HG02763 (cell line): ENCODE data around the gene WNT8A.
"Not testable (repeated sequence)": the region's sequence is repeated elsewhere in the genome, so short reads cannot be mapped to it uniquely, and the experiment has no call there.

ENCODE experiments used
- ATAC-seq: cut with Tn5 transposase; IDR thresholded peaks from one replicate; pipeline ENCODE4 v1.9.1; 2021; ENCODE audit warnings: mild to moderate bottlenecking, moderate library complexity; ENCODE audit not compliant: unreplicated experiment

Gene WNT8A, protein sequence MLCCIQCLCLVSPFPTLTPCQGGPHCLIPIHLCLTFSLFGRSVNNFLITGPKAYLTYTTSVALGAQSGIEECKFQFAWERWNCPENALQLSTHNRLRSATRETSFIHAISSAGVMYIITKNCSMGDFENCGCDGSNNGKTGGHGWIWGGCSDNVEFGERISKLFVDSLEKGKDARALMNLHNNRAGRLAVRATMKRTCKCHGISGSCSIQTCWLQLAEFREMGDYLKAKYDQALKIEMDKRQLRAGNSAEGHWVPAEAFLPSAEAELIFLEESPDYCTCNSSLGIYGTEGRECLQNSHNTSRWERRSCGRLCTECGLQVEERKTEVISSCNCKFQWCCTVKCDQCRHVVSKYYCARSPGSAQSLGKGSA

DNA sequence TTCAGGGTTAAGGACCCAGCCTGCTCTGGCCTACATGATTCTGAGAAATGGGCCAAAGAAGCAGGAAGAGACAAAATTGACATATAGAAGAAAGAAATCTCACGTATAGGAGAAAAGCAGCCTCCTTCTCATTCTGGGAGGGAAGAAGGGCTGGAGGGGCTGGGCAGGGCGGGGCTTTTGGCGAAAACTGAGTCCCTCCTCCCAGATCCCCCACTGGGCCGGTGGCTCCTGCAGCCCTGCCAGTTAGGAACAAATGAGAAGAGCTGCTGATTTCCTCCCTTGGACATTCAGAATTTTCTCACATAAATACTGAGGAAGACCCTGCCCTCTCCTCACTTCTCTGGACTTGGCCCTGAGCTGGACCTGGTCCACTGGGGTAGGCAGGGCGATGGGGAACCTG is at the start of gene WNT8A:
WNT8A (plus strand) TSS at position 332 of the 400 bp plus-strand sequence. CDS start 95 bp downstream, outside the sequence.
- ATAC-seq, result no peak

DNA sequence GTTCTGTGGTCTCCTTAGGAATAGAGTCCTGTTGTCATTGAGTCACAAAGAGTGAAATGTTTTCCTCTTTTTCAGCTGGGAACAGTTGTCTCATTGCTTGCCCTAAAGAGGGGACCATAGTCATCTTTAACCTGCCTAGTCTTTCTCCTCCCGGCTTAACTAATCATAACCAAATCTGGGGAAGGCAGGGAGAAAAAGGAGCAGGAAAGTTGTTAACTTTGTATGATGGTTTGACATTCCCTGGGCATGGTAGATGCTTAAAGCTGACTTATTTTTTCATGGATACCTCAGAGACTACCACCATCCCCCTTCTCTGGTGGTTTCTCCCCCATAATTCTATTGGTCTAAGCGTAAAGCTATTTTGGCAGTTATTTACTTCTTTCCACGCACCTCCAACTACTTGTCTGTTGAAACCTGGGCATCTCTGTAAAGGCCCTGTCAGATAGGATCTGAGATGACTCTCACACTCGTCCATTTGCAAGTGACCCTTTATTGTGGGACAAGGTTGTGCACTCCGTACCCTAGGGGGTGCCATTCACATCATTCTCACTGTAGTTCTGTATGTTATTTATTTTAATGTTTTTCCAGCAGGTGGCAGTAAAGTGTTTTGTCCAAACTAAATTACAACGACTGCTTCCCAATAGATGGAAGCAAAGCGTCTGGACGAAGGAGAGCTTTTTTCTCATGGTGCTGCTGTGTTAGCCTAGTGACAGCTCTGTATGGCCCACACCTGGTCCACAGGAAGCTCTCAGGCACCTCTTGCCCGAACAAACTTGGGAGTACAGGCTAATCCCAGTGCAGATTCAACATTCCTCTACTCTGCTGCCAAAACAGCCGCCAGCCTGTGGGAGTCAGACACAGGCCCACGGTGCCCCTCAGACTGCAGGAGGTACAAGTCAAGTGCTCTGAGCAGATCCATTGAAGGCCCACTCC is 48.0 kb upstream of the WNT8A start:
- peak; percentile 26 for ATAC-seq

DNA sequence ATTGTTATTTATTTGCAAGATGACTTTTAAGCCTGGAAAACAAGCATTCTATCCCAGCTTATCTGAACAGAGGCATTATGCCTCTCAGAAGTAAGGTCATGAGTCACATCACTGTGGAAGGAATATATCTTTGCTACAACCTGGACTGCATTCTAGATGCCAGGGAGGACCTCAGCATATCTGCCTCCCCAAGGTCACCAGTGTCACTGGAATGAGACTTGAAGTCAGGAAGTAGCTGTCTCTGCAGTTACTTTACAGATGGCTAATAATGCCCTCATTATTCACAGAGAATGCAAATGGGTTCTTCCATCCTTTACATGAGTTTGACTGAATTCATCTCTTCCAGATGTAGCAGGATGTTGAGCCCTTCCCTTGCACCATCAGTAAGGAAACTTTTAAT is 46.6 kb upstream of the WNT8A start:
- ATAC-seq, result no peak

DNA sequence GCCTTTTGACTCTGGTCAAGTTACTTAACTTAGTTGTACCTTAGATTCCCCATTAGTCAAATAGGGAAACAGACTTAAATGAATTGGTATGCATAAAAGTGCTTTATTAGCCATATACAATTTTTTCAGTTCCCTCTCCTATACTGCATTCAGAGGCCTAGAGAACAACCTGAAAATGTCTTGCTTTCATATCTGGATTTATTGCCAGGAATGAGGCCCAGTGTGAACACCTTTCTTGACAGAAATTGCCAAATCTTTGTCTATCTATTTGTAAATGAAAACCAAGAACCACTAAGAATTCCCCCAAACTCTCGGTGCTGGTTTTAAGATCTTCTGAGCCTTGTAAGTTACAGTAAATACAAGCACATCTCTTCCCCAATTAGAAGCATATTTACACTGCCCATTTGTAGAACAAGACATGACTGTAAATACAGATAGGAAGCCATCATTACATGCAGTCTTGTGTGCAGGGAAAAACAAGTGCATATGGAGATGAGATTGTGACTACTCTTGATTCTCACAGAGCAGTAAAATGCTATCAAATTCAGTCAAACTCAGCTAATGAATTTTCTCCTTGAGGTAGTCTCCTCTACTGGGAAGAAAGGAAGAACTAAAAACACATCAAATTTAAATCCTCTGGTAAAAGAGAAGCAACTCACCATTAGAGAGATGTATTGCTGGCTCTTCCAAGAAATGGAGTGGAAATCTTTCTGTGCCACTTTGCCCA is 45.8 kb upstream of the WNT8A start:
- no peak for ATAC-seq

DNA sequence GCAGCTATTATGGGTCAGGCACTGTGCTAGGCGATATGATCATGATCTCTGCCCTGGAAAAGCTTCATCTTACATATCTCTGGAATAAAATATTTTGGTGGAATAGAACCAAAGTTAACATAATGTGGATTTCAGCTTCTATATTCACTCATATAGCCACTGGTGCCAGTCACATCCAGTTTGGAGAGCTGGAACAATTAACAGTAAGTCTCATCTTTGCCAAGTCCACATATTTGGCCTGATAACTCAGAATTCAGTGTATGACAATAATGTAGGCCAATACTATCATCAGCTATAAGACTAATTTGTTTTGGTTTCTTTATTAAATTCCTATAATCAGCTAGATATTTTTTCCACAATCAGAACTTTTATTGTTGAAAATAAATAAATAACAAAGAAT is 45.0 kb upstream of the WNT8A start:
- ATAC-seq, result no peak

DNA sequence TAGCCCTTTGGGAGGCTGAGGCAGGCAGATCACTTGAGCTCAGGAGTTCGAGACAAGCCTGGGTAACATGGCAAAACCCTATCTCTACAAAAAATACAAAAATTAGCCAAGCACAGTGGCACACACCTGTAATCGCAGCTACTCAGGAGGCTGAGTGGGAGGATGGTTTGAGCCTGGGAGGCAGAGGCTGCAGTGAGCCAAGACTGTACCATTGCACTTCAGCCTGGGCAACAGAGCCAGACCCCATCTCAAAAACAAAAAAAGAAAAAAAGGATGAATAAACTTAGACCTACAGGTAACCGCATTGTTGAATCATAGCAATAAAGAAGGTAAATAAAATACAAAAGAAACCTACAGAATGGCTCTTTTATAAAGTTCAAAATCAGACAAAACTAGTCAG is 38.5 kb upstream of the WNT8A start:
- not testable (repeated sequence) for ATAC-seq

DNA sequence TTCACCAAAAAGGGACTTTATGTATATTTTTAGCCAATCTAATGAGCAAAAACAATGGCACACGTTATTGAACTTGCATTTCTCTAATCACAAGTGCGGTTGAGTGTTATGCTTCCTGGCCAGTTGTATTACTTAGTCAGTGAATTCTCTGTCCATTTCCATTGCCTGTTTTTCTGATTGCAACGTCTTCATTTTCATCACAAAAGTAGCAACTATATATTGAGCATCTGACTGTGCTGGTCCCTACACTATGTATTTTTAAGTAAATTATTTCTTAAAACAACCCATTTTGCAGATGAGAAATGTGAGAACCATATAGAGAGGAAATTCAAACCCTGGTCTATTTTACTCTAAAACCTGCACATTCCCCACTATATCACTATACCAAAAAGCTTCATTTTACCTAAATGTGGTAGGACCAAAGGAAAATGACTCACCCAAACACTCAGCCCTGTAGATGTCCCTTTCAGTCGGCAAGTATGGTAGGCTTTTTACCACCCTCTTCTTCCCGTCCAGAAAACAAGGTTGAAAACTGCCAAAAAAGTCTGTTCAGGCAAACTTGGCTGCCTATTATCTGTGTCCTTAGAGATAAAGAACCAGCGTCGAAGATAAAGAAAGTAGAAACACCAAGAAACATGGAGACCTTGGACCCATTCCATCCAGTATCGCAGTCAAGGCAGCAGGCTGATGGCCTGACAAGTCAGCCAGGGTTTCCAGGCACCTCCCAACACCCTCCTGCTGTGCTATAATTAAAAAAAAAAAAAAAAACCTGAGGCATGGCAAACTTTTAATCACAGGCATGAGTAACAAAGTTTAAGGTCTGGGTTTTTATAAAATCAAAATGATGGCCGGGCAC is 32.2 kb upstream of the WNT8A start:
- ATAC-seq, result no peak

DNA sequence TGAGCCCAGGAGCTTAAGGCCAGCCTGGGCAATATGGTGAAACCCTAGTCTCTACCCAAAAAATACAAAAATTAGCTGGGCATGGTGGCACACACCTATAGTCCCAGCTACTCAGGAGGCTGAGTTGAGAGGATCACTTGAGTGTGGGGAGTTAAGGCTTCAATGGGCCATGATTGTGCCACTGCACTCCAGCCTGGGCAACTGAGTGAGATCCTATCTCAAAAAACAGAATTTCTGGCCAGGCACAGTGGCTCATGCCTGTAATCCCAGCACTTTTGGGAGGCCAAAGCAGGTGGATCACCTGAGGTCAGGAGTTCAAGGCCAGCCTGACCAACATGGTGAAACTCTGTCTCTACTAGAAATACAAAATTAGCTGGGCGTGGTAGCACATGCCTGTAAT is 31.1 kb upstream of the WNT8A start:
- ATAC-seq, result not testable (repeated sequence)

DNA sequence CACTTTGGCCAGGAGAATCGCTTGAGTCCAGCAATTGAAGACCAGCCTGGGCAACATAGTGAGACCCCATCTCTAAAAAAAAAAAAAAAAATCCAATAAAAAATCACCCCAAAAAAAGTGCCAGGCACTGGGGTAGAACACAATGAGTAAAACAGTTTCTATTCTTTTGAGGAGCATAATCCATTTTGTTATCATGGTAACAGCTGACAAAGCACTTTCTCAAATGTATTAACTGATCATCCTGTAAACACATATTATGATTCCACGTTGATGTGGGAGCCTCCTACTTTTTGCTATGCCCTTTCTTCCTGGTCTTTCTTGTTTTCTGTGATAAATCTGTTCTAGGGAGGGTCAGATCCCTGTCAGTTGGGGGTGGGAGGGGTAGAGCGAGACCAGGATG is 30.3 kb upstream of the WNT8A start:
- ATAC-seq, result no peak

DNA sequence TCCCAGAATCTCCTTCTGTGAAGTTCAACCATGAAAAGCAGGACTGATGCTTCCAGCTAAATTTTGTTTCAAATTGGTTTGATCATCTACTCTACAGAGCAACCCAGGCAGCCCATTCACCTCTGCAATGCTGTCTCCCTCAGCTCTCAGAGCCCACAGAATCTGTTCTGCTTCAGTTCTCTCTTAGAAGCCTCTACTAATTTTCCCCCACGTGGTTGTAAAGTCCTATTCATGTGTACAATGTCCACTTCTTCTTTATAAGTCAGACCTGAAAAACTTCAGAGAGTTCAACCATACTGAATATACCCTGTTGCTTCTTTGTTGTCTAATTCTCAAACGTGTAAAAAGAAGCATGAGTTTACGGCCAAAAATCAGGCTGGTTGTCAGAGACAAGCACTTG is 29.6 kb upstream of the WNT8A start:
- no peak for ATAC-seq

DNA sequence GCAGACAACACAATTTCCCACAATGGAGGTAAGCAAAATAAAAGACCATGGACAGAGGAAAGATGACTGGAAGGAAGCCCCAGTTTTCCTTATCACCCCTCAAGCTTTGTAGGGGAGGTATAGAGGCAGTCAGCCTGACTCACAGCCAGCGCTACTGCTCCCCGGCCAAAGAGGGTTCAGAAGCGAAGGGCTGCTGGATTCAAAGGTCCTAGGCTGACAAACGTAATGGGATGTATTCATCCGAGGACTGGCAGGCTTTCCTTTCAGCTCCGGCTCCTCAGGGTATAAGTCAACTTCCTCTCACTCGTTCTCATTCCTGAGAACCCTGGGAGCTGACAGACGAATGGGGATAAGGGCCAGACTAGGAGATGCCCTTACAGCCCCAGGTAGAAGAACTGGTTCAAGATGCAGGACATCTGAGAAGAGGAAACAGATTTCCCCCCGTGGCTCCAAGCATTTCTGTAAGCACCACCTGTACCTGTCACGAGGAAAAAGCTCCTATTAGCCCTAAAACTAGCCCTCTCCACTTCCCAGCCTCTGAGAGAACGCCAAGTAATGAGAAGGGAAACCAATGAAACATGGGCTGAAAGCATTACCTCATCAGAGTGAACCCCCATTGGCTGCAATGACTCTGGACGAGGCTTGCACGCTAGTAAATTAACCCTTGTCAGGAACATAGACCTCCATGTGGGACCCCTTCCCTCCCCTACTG is 28.8 kb upstream of the WNT8A start:
- ATAC-seq, result no peak

DNA sequence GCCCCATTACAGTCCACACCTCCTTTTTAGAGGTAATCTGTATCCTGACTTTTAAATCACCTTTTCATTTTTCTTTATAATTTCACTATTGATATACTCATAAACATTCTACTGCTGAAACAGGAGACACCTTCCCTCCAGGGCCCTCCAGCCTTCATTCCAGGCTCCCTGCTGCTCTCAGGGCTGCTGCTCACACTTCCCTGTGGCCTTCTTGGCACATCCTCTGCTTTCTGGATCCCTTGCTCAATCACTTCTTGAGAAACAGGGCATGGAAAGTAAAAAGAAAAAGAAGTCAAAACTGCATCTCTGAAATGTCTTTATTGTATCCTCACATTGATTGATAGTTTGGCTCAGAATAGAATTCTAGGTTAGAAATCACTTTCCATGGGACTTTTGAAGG is 19.3 kb upstream of the WNT8A start:
- ATAC-seq, result no peak

DNA sequence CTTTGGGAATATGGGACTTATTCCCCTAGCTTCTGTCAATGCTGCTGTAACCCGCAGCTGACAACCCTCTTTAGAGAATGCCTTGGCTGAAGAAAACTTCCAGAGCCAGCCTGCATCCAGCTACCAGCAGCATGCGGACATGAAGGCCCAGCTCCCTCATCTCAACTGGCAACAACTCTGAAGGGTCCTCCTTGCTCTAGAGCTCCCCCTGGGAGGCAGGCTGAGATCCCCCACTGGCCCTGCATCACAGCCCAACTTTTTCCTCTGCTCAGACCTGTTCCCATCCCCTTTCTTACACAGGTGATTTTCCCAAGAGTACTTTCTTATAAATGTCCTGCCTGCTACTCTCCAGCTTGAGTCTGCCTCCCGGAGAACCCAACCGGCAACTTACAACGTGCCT is 18.7 kb upstream of the WNT8A start:
- ATAC-seq, result no peak

DNA sequence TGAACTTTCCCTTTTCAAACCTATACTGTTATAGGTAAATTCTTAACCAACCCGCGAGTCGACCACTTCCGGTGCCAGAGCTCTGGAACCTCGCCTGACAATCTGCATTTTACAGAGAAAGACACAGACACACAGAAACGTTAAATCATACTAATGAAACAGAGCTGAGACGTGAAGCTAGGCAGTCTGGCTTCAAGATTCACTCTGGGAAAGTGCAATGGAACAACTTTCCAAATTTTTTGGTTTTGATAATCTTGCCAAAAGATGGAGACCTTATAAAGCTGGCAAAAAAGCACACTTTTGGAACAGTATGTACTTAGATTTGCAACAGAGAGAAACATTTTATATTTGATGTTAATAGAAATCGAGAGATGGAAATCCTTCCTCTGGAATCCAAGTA is 15.9 kb upstream of the WNT8A start:
- ATAC-seq, result no peak

DNA sequence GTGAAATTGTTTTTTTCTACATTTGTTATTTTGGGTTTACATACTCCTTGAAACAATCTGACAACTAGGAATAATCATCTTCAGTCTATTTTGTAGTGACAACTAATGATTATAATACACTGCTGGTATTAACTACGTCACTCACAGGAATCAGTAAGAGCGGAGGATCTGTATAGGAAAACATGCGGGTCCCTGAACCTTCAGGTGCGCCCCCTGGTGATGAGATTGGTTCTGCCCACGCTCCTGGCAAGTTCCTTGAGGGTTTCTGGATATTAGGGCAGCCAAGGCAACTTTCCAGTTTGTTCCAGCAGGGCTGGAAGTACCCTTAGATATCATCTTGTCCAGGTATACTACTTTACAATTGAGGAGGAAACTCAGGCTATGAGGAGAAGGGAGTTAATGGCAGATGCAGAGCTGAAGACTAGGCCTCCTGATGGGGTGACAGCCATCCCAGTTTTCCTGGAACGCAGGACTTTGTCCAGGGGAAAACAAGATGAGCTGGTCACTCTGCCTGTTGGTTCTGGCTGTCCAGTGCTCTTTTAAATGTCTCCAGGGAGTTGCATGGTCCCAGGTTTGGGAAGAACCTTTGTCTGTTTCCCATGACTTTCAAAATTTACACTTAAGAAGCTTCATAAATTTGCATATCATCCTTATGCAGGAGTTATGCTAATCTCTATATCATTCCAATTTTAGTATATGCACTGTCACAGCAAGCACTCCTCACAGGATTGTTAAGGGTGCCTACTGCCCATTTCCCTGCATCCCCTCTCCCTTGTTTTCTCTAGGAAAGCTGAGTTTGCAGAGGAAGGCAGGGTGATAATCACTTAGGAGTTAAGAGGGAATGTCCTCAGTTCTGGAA is 14.9 kb upstream of the WNT8A start:
- ATAC-seq, result no peak

DNA sequence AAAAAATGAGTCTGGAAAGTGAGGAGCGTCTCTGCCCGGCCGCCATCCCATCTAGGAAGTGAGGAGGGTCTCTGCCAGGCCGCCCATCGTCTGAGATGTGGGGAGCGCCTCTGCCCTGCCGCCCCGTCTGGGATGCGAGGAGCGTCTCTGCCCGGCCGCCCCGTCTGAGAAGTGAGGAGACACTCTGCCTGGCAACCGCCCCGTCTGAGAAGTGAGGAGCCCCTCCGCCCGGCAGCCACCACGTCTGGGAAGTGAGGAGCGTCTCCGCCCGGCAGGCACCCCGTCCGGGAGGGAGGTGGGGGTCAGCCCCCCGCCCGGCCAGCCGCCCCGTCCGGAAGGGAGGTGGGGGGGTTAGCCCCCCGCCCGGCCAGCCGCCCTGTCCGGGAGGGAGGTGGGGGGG is 13.8 kb upstream of the WNT8A start:
- not testable (repeated sequence) for ATAC-seq

DNA sequence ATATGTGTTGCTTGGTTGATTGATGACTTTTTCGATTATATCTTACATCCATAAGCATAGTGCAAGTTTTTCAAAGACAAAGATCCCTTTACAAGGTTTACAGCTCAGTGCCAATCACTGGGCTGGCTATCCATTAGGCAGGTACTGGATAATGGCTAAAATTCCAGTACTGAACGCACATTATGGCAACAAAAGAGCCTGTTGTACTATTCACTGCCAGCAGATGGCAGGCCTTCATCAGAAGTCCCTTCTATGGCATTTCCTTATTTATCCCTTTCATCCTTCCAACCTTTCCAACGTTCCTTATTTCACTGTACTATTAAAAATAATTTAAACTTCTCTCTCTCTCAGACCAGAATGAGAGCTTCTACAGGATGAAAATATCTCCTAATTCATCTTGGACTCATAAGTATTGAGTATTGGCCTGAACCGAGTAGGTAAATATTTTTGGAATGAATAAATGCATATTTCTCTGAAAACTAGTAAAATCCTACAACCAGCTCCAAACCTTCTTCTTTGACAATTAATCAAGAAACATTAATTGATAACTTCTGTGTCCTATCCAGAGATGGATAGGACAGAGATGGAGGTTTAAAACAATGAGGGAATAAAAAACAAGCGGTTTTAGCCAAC is 6.7 kb upstream of the WNT8A start:
- no peak for ATAC-seq

DNA sequence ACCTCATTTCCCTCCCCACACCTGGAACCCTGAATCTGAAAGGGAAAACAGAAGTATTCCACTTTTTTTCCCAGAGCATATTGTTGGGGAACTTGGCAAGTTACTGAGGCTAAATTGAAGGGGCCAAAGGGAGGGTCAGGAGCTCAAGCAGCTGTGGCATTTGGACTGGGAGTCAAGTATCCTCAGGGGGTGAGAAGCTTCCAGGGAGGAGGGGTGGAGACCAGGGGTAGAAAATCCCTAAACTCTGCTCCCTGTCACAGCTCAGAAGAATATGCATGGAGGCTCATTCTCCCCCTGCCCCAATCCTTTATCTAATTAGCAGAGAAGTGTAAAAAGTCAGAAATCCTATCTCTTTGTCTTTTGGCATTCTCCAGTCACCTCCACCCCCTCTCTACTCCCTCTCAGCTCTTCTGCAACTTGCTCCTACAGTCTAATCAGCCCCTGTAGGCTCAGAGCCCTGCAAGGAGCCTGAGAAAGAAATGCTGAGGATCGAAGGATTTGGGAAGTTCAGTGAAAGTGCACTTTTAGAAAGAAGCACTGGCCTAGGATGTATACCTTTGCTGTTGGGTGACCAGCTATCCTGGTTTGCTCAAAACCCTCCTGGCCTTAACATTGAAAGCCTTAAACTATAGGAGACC is 5.7 kb upstream of the WNT8A start:
- no peak for ATAC-seq
